ENCODE data around the gene SGF29. TPM values are rescaled to one million over a fixed set of nuclear protein-coding genes. Genes with fewer than 3 reads are reported as not detected.
"Not testable (repeated sequence)": the region's sequence is repeated elsewhere in the genome, so short reads cannot be mapped to it uniquely, and the experiment has no call there.

SGF29 gene
- total RNA-seq, 1 donor from 2014 or later, result 9.7 TPM

GRCh38 chr16:28566233-28566925 is 12.7 kb downstream of the SGF29 start:
- DNase-seq, result not testable (repeated sequence)

GRCh38 chr16:28567292-28567691 is 13.6 kb downstream of the SGF29 start:
- DNase-seq, result no peak

- DNase-seq, result no peak
Measured at GRCh38 chr16:28569021-28569420, 15.3 kb downstream of the SGF29 start.

GRCh38 chr16:28569968-28570752 is 16.4 kb downstream of the SGF29 start:
- no peak for DNase-seq

- peak; percentile 83 for DNase-seq
Measured at GRCh38 chr16:28572696-28573510, 19.2 kb downstream of the SGF29 start.

GRCh38 chr16:28573738-28574718 is 20.3 kb downstream of the SGF29 start:
- no peak for DNase-seq

- no peak for DNase-seq
Measured at GRCh38 chr16:28574925-28575324, 21.2 kb downstream of the SGF29 start.

GRCh38 chr16:28575446-28576109 is 21.9 kb downstream of the SGF29 start:
- no peak for DNase-seq

GRCh38 chr16:28580726-28581315 is 27.1 kb downstream of the SGF29 start:
- no peak for DNase-seq

GRCh38 chr16:28585674-28586073 is 32.0 kb downstream of the SGF29 start:
- DNase-seq, result no peak

GRCh38 chr16:28586466-28586865 is 32.7 kb downstream of the SGF29 start:
- DNase-seq, result no peak

- DNase-seq, result no peak
Measured at GRCh38 chr16:28587386-28587785, 33.7 kb downstream of the SGF29 start.

- DNase-seq, result no peak
Measured at GRCh38 chr16:28589069-28589468, 35.3 kb downstream of the SGF29 start.

- no peak for DNase-seq
Measured at GRCh38 chr16:28589930-28590329, 36.2 kb downstream of the SGF29 start.

GRCh38 chr16:28590384-28591340 is 36.9 kb downstream of the SGF29 start:
- no peak for DNase-seq

GRCh38 chr16:28591355-28591754 is 37.6 kb downstream of the SGF29 start:
- no peak for DNase-seq

- DNase-seq, result no peak
Measured at GRCh38 chr16:28592511-28592910, 38.8 kb downstream of the SGF29 start.

- DNase-seq, result no peak
Measured at GRCh38 chr16:28592979-28593553, 39.3 kb downstream of the SGF29 start.

- not testable (repeated sequence) for DNase-seq
Measured at GRCh38 chr16:28595451-28595850, 41.7 kb downstream of the SGF29 start.
